ENCODE results near the gene PLAAT3. TPM values are rescaled to one million over a fixed set of nuclear protein-coding genes. Genes with fewer than 3 reads are reported as not detected.

Gene PLAAT3
- polyA plus RNA-seq, 2 of the 4 experiments (the other 2 are of a cell fraction) = 39.5 to 65.2 TPM

GRCh38 chr11:63536669-63537292, 77.5 kb downstream of the PLAAT3 start, which contains the start of gene PLAAT4:
PLAAT4 (plus strand) TSS chr11:63536808; CDS start chr11:63536869, 61 bp downstream.
- TF ChIP-seq PBX3 (IDR thresholded peaks at IDR 0.05) (no peak), RARB (CRISPR knock-in tag; IDR thresholded peaks at IDR 0.05) (no peak), SMC3 (IDR thresholded peaks at IDR 0.05) (no peak), E2F6 (IDR thresholded peaks at IDR 0.05; ENCODE audit: borderline replicate concordance, low read depth) (no peak), FOSB (CRISPR knock-in tag; IDR thresholded peaks at IDR 0.05) (no peak), CBX2 (IDR thresholded peaks at IDR 0.05; ENCODE audit: borderline replicate concordance, low read depth) (no peak)
- TF ChIP-seq, protein P1, sequence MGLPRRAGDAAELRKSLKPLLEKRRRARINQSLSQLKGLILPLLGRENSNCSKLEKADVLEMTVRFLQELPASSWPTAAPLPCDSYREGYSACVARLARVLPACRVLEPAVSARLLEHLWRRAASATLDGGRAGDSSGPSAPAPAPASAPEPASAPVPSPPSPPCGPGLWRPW (IDR thresholded peaks at IDR 0.05) = no peak
- ChIA-PET POLR2A (no interaction called here), CTCF (interaction anchor here (1.5 to 1.8 kb wide), 2 partner anchors 26 to 57 kb away, joined by 3 to 5 read pairs; no protein-coding TSS in a partner anchor)
- ATAC-seq = peak in 1 of 2 experiments; percentile 55; a peak in 3 of 6 replicates
- 85% methylated on average over 10 of the region's 10 CpGs for WGBS (ENCODE audit: missing lambda C conversion rate)
- peak within 1 kb of the TSS; percentile 66 for H3K4me2 ChIP-seq
- FAIRE-seq = no peak
- peaks cover 18% of the 10 kb centered on the region for H3K4me1 ChIP-seq
- no peak within 1 kb of the TSS for H3K4me3 ChIP-seq
- DNase-seq (ENCODE audit: low read depth in 1 of 2, low spot score in 1 of 2) = no peak
- H3K9me3 ChIP-seq = no peaks in the 10 kb centered on the region
- peak within 1 kb of the TSS; percentile 41 to 63; a peak in 4 of 6 replicates for H3K27ac ChIP-seq

GRCh38 chr11:63535734-63536133, 78.5 kb downstream of the PLAAT3 start:
- POLR2A ChIA-PET = no interaction called here
- Histone ChIP-seq H3K27ac (no peak overlapping the region), H3K4me3 (no peak overlapping the region), H3K4me2 (no peak overlapping the region), H3K9me3 (no peaks in the 10 kb centered on the region), H3K4me1 (peaks cover 27% of the 10 kb centered on the region)
- FAIRE-seq (no peak), ATAC-seq (no peak), DNase-seq (ENCODE audit: low read depth in 1 of 2, low spot score in 1 of 2) (no peak)
- 100% methylated on average over 1 of the region's 1 CpG for WGBS (ENCODE audit: missing lambda C conversion rate)
- CTCF ChIA-PET = no interaction called here
- no peak for TF ChIP-seq JUNB (IDR thresholded peaks at IDR 0.05)
- TF ChIP-seq FOSB (CRISPR knock-in tag; IDR thresholded peaks at IDR 0.05) = no peak
- no peak for TF ChIP-seq TFCP2L1 (CRISPR knock-in tag; IDR thresholded peaks at IDR 0.05)
- TF ChIP-seq, protein P2, sequence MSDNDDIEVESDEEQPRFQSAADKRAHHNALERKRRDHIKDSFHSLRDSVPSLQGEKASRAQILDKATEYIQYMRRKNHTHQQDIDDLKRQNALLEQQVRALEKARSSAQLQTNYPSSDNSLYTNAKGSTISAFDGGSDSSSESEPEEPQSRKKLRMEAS (IDR thresholded peaks at IDR 0.05) = no peak
- no peak for TF ChIP-seq ZC3H11A (IDR thresholded peaks at IDR 0.05)
- TF ChIP-seq BHLHE40 (IDR thresholded peaks at IDR 0.05; ENCODE audit: low read depth, low read length) = no peak
- no peak for TF ChIP-seq HOXA7 (CRISPR knock-in tag; IDR thresholded peaks at IDR 0.05)
- no peak for TF ChIP-seq TP53 (CRISPR knock-in tag; IDR thresholded peaks at IDR 0.05)
- TF ChIP-seq JUN (IDR thresholded peaks at IDR 0.05) = no peak
- no peak for TF ChIP-seq RNF2 (IDR thresholded peaks at IDR 0.05; ENCODE audit: borderline replicate concordance, low read depth)
- TF ChIP-seq ZNF302 (CRISPR knock-in tag; IDR thresholded peaks at IDR 0.05) = no peak
- no peak for TF ChIP-seq NR3C1 (IDR thresholded peaks at IDR 0.05)
- no peak for TF ChIP-seq POLR2AphosphoS2 (conservative IDR thresholded peaks at IDR 0.05; ENCODE audit: low read length)
- no peak for TF ChIP-seq CEBPB (IDR thresholded peaks at IDR 0.05)
- TF ChIP-seq, protein P3, sequence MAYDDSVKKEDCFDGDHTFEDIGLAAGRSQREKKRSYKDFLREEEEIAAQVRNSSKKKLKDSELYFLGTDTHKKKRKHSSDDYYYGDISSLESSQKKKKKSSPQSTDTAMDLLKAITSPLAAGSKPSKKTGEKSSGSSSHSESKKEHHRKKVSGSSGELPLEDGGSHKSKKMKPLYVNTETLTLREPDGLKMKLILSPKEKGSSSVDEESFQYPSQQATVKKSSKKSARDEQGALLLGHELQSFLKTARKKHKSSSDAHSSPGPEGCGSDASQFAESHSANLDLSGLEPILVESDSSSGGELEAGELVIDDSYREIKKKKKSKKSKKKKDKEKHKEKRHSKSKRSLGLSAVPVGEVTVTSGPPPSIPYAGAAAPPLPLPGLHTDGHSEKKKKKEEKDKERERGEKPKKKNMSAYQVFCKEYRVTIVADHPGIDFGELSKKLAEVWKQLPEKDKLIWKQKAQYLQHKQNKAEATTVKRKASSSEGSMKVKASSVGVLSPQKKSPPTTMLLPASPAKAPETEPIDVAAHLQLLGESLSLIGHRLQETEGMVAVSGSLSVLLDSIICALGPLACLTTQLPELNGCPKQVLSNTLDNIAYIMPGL (CRISPR knock-in tag; IDR thresholded peaks at IDR 0.05; ENCODE audit: borderline replicate concordance) = no peak
- no peak for TF ChIP-seq E2F6 (IDR thresholded peaks at IDR 0.05; ENCODE audit: borderline replicate concordance, low read depth)
- no peak for TF ChIP-seq EP300 (IDR thresholded peaks at IDR 0.05)
- no peak for TF ChIP-seq FOSL2 (IDR thresholded peaks at IDR 0.05)
- TF ChIP-seq FOSL2 (CRISPR knock-in tag; IDR thresholded peaks at IDR 0.05) = no peak

Data from A549 (cell line).